ENCODE results near the gene PTH1R.
"Not testable (repeated sequence)": the region's sequence is repeated elsewhere in the genome, so short reads cannot be mapped to it uniquely, and the experiment has no call there.

The PTH1R gene

DNA sequence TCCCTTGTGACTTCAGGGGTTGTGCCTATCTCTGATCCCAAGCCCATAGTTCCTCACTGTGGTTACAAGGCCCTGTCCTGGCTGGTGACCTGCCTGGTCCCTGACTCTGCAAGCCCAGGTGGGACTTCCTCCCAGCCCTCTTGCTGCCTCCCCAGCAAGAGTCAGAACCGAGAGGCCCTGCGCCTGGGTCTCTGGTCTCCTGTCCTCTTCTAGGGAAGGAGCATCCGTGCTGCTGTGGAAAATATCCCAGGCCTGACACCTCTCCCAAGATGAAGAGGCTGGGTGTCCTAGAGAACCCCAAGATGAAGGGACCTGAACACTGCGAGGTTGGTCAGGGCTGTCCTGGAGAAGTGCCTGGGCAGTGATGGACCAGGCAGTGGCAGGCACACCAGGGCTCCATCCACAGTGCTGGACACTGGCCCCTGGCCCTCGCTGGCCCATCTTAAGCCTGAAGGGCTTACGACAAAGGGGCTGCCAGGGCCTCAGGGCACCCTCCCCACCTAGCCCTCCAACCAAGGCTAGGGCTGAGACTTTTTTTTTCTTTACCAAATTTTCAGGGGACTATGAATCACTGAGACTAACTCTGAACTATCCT lies 32.7 kb downstream of the PTH1R start:
- H3K4me3 Mint-ChIP-seq, result no peak overlapping the region
- H3K27me3 Mint-ChIP-seq (ENCODE audit: low read depth), result no peaks in the 10 kb centered on the region
- peaks cover 12% of the 10 kb centered on the region for H3K4me1 Mint-ChIP-seq (ENCODE audit: low read depth)
- H3K27ac Mint-ChIP-seq, result no peak overlapping the region
- H3K9me3 Mint-ChIP-seq, result no peaks in the 10 kb centered on the region
- peaks cover 4% of the 10 kb centered on the region for H3K36me3 Mint-ChIP-seq (ENCODE audit: low read depth)

DNA sequence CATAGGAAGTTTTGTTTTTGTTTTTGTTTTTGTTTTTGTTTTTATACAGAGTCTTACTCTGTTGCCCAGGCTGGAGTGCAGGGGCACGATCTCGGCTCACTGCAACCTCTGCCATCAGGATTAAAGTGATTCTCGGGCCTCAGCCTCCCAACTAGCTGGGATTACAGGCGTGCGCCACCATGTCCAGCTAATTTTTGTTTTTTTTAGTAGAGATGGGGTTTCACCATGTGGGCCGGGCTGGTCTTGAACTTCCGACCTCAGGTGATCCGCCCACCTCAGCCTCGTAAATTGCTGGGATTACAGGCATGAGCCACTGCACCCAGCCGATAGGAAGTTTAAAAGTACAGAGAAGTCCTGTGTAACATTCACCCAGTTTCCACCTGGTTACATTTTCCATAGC lies 33.4 kb downstream of the PTH1R start:
- H3K36me3 Mint-ChIP-seq (ENCODE audit: low read depth); H3K9me3 Mint-ChIP-seq; H3K4me3 Mint-ChIP-seq; H3K27ac Mint-ChIP-seq; H3K27me3 Mint-ChIP-seq (ENCODE audit: low read depth): not testable (repeated sequence)
- H3K4me1 Mint-ChIP-seq (ENCODE audit: low read depth), result peaks cover 16% of the 10 kb centered on the region

DNA sequence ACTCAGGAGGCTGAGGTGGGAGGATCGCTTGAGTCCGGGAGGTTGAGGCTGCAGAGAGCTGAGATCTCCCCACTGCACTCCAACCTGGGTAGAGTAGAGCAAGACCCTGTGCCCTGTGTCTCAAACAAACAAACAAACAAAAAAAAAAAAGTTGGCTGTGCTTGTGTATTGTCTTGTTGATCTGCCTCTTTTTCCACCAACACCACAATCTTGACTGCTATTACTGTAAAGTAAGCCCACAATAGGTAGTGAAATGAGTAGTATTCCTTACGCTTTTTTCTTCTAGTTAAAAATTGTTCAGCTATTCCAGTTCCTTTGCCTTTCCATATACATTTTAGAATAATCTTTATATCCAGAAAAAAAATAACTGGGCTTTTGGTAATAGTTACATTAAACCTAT lies 35.5 kb downstream of the PTH1R start:
- H3K27me3 Mint-ChIP-seq (ENCODE audit: low read depth), result no peaks in the 10 kb centered on the region
- H3K4me3 Mint-ChIP-seq, result no peak overlapping the region
- peaks cover 19% of the 10 kb centered on the region for H3K36me3 Mint-ChIP-seq (ENCODE audit: low read depth)
- H3K27ac Mint-ChIP-seq, result no peak overlapping the region
- H3K4me1 Mint-ChIP-seq (ENCODE audit: low read depth), result peaks cover 21% of the 10 kb centered on the region
- peaks cover 4% of the 10 kb centered on the region for H3K9me3 Mint-ChIP-seq

DNA sequence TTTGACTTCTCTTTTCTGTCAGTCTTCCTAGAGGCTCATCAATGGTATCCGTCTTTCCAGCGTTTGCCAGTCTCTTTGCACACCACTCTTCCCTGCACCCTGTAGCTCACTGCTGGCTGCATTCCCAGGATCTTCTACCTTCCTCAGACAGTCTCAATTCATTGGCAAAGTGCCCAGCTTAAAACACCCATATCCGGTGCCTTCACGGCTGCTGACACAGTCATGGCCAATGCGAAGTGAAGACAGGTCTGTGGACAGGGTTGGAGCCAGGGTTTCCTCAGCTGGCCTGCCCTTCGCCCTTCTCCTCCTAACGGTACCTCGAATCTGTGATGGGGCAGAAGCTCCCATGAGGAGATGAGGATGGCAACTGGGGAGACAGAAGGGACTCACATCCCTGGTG lies 36.1 kb downstream of the PTH1R start:
- H3K36me3 Mint-ChIP-seq (ENCODE audit: low read depth), result peaks cover 23% of the 10 kb centered on the region
- H3K4me3 Mint-ChIP-seq, result no peak overlapping the region
- H3K4me1 Mint-ChIP-seq (ENCODE audit: low read depth), result peaks cover 21% of the 10 kb centered on the region
- H3K27me3 Mint-ChIP-seq (ENCODE audit: low read depth), result no peaks in the 10 kb centered on the region
- H3K27ac Mint-ChIP-seq, result no peak overlapping the region
- H3K9me3 Mint-ChIP-seq, result peaks cover 4% of the 10 kb centered on the region

DNA sequence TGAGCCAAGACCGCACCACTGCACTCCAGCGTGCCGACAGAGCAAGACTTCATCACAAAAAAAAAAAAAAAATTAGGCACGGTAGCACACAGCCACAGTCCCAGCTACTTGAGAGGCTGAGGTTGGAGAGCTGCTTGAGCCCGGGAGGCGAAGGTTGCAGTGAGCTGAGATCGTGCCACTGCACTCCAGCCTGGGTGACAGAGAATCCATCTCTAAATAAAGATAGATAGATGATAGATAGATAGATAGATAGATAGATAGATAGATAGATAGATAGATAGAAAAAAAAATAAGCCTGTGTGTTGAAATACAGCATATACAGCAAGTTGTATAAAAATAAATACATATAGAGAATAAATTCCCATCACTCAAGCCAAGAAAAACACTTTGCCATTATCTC lies 37.3 kb downstream of the PTH1R start:
- Mint-ChIP-seq H3K9me3 (peaks cover 4% of the 10 kb centered on the region), H3K4me3 (no peak overlapping the region), H3K36me3 (ENCODE audit: low read depth) (peaks cover 31% of the 10 kb centered on the region), H3K27me3 (ENCODE audit: low read depth) (no peaks in the 10 kb centered on the region), H3K27ac (no peak overlapping the region), H3K4me1 (ENCODE audit: low read depth) (peaks cover 17% of the 10 kb centered on the region)

DNA sequence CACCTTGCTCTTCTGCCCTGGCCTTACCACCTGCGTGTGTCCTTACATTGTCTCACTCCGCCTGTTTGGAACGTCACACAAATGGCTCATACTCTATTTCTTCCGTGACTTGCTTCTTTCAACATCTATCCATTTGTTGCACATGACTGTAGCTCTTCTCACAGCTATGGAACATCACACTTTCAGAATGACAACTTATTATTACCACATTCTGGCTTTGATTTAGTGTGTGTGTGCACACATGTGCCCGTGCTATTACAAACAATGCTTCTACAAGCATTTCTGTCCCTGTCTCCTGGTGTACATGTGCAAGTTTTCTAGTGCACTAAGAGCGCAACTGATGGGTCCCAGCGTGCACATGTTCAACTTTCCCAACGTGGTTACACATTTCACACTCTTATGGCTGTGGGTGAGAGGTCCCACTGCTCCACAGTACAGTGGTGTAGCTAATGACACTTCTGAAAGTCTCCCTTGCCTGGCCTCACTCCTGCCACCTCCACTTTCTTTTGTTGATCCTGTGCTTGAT lies 37.8 kb downstream of the PTH1R start:
- Mint-ChIP-seq H3K36me3 (ENCODE audit: low read depth) (peaks cover 36% of the 10 kb centered on the region), H3K4me1 (ENCODE audit: low read depth) (peaks cover 17% of the 10 kb centered on the region), H3K4me3 (no peak overlapping the region), H3K27ac (no peak overlapping the region), H3K27me3 (ENCODE audit: low read depth) (no peaks in the 10 kb centered on the region), H3K9me3 (peaks cover 4% of the 10 kb centered on the region)

DNA sequence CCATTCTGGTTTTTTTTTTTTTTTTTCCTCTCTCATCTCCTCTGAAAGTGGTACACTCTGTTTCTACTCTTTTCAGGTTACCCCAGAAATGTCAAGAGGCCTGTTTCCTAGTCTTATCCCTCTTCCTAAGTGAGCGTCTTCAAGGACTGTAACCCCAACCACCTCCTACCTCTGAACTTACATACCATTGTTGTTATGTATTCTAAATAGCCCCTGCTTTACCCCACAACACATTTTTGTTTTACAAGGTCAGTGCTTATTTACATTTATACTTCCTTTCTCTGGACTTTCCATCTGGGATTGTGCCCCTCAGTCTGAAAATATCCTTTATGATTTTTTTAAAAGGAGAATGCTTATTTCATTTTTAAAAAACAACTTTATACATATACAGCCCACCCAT lies 38.8 kb downstream of the PTH1R start:
- H3K27me3 Mint-ChIP-seq (ENCODE audit: low read depth), result no peaks in the 10 kb centered on the region
- peaks cover 4% of the 10 kb centered on the region for H3K9me3 Mint-ChIP-seq
- H3K36me3 Mint-ChIP-seq (ENCODE audit: low read depth), result peaks cover 40% of the 10 kb centered on the region
- H3K4me1 Mint-ChIP-seq (ENCODE audit: low read depth), result peaks cover 17% of the 10 kb centered on the region
- H3K27ac Mint-ChIP-seq, result peak overlapping the region; percentile 43
- H3K4me3 Mint-ChIP-seq, result no peak overlapping the region

DNA sequence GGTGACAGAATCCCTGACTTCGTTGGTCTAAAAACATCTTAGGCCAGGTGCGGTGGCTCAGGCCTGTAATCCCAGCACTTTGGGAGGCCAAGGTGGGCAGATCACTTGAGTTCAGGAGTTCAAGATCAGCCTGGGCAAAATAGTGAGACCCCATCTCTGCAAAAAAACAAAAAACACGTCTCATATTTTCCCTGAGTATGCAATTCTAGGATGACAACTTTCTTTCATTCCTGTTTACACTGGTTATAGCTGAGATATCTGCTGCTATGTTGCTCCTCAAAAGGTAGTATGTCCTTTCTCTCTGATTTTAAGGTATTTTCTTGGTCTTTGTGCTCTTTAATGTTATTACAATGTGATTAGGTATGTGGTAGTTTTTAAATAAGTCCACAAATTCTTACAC lies 39.3 kb downstream of the PTH1R start:
- Mint-ChIP-seq H3K4me3 (no peak overlapping the region), H3K9me3 (peaks cover 4% of the 10 kb centered on the region), H3K27ac (no peak overlapping the region), H3K4me1 (ENCODE audit: low read depth) (peaks cover 17% of the 10 kb centered on the region), H3K27me3 (ENCODE audit: low read depth) (no peaks in the 10 kb centered on the region), H3K36me3 (ENCODE audit: low read depth) (peaks cover 43% of the 10 kb centered on the region)

DNA sequence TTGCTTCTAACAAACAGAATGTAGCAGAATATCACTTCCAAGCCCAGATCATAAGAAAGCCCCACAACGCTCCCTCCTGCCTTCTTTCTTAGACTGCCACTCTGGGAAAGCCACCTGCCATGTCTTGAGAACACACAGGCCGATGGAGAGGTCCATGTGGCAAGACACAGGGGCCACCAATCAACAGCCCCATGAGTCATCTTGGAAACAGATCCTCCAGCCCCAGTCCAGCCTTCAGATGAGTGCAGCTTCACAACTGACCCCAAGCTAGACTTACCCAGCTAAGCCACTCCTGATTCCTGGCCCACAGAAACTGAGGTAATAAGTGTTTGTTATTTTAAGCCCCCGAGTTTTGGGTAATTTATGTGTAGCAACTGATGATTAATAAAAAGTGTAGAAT lies 39.7 kb downstream of the PTH1R start:
- Mint-ChIP-seq H3K27me3 (ENCODE audit: low read depth) (no peaks in the 10 kb centered on the region), H3K4me3 (no peak overlapping the region), H3K4me1 (ENCODE audit: low read depth) (peaks cover 17% of the 10 kb centered on the region), H3K9me3 (peaks cover 4% of the 10 kb centered on the region), H3K36me3 (ENCODE audit: low read depth) (peaks cover 42% of the 10 kb centered on the region), H3K27ac (no peak overlapping the region)

DNA sequence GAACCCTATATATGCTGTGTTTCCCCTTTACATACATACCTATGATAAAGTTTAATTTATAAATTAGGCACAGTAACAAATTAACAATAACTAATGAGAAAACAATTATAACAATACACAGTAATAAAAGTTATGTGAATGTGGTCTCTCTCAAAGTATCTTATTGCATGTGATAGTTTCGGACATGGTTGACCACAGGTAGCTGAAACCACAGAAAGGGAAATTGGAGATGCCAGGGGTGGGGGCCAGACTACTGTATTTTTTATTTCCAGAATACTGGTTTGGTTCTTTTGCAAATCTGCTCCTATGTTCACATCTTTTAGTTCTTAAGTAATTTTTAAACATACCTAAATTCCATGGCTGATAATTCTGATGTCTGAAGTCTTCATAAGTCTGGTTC lies 40.7 kb downstream of the PTH1R start:
- H3K4me3 Mint-ChIP-seq, result no peak overlapping the region
- peaks cover 43% of the 10 kb centered on the region for H3K36me3 Mint-ChIP-seq (ENCODE audit: low read depth)
- H3K27me3 Mint-ChIP-seq (ENCODE audit: low read depth), result no peaks in the 10 kb centered on the region
- H3K27ac Mint-ChIP-seq, result no peak overlapping the region
- H3K9me3 Mint-ChIP-seq, result peaks cover 4% of the 10 kb centered on the region
- H3K4me1 Mint-ChIP-seq (ENCODE audit: low read depth), result peaks cover 16% of the 10 kb centered on the region

DNA sequence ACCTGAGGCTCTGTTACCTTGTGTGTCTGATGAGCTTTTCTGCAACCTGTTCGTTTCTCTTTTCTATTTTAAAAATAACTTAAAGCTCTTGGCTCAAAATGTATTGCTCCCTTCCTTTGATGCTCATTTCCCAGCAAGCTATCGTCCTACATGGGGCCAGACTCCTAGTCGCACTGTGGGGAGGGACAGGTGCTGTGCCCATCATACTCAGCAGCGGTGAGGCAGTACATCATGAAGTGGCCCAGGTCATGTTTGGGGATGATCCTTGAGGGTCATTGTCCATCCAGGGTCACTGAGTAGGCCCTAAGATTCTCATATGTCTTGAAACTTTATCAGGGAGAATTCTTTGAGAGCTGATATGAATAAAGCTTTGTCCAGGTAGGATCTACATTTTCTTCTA lies 41.1 kb downstream of the PTH1R start:
- H3K4me3 Mint-ChIP-seq, result no peak overlapping the region
- H3K36me3 Mint-ChIP-seq (ENCODE audit: low read depth), result peaks cover 47% of the 10 kb centered on the region
- H3K4me1 Mint-ChIP-seq (ENCODE audit: low read depth), result peaks cover 12% of the 10 kb centered on the region
- no peaks in the 10 kb centered on the region for H3K27me3 Mint-ChIP-seq (ENCODE audit: low read depth)
- H3K9me3 Mint-ChIP-seq, result peaks cover 4% of the 10 kb centered on the region
- no peak overlapping the region for H3K27ac Mint-ChIP-seq

DNA sequence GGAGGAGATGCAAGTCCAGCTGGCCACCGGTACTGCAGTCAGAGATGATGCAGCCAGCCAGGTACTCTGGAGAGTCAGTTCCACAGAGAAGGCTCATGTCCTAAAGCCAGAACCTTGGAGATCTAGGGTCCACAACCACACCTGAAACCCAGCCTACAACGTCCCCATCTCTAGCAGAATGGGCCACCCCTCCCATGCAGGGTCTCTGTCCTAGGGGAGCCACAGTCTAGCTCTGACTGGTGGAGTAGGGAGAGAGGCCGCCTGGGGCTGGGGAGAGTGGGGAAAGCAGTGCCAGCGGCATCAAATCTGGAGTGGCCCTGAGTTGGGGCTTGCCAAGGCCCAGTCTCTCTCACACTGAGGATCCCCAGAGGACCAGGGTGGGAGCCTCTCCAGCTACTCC lies 43.5 kb downstream of the PTH1R start:
- peaks cover 4% of the 10 kb centered on the region for H3K9me3 Mint-ChIP-seq
- H3K27me3 Mint-ChIP-seq (ENCODE audit: low read depth), result no peaks in the 10 kb centered on the region
- H3K4me1 Mint-ChIP-seq (ENCODE audit: low read depth), result peaks cover 16% of the 10 kb centered on the region
- peaks cover 46% of the 10 kb centered on the region for H3K36me3 Mint-ChIP-seq (ENCODE audit: low read depth)
- H3K4me3 Mint-ChIP-seq, result no peak overlapping the region
- no peak overlapping the region for H3K27ac Mint-ChIP-seq

DNA sequence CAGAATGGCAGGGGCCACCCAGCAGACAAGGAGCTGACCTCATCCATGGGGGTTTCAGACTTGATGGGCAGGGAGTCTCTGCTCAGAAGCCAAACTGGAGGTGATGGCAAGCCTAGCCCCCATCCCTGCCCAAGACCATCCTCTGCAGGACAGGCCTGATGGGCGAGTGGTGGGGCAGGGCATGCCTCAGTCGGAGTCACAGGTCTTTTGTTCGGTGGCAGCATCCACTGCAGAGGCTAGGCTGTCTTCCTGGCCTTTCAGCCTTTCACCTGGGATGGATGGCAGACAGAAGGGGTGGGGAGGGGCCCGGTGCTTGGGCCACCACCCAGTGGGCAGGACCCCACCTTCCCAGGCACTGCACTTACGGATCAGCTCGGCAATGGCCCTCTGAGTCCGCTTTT lies 44.4 kb downstream of the PTH1R start:
- Mint-ChIP-seq H3K9me3 (peaks cover 4% of the 10 kb centered on the region), H3K27ac (no peak overlapping the region), H3K4me3 (no peak overlapping the region), H3K36me3 (ENCODE audit: low read depth) (peaks cover 42% of the 10 kb centered on the region), H3K4me1 (ENCODE audit: low read depth) (peaks cover 20% of the 10 kb centered on the region), H3K27me3 (ENCODE audit: low read depth) (no peaks in the 10 kb centered on the region)

DNA sequence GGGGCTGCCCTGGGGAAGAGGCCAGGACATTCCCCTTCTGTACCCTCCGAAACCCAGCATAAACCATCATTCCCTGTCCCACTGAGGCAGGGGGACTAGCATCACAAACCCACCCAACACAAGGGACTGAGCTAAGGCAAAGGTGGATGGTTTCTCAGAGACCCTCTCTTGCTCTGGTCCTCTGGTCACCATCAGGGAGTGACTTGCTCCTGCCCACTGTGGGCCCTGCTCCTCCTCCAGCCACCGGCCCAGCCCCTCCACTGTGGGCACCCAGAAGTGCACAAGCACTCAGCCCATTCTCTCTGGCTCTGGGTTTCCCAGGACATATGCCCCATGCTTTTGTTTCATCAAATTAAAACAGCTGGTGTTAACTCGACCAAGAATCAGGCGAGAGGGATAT lies 44.9 kb downstream of the PTH1R start:
- Mint-ChIP-seq H3K9me3 (peaks cover 4% of the 10 kb centered on the region), H3K36me3 (ENCODE audit: low read depth) (peaks cover 42% of the 10 kb centered on the region), H3K27ac (no peak overlapping the region), H3K27me3 (ENCODE audit: low read depth) (no peaks in the 10 kb centered on the region), H3K4me1 (ENCODE audit: low read depth) (peaks cover 24% of the 10 kb centered on the region), H3K4me3 (no peak overlapping the region)

DNA sequence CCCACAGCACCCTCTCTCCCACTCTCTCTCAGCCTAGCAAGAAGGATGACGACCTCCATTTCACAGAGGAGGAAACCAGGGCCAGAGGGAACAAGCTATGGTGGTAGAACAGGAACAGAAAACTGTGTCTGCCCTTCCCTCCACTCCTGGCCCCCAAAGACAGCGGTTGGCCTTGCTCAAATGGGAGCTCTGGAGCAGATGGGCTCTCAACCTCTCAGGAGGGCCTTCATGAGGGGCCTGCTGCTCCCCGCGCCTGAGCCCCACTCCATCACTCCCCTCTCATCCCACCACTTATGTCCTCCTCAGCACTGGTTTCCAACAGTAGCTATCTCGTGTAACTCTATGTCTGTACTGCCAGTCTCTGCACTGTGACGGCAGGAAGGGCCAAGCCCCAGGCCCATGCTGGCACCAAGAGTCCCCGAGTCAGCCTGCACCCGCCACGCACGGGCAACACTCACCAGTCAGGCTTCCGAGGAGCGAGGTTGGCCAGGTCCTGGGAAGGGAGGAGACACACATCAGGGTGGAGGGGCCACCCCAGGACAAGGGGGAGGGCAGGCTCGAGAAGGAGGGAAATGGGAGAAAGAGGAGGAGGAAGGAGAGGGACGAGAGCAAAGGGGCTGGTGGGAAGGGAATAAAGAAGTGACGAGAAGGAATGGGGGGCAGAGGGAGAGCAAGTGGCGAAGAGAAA lies 45.5 kb downstream of the PTH1R start:
- H3K4me3 Mint-ChIP-seq, result no peak overlapping the region
- no peaks in the 10 kb centered on the region for H3K9me3 Mint-ChIP-seq
- peaks cover 29% of the 10 kb centered on the region for H3K4me1 Mint-ChIP-seq (ENCODE audit: low read depth)
- H3K27ac Mint-ChIP-seq, result peak overlapping the region; percentile 14
- H3K27me3 Mint-ChIP-seq (ENCODE audit: low read depth), result no peaks in the 10 kb centered on the region
- H3K36me3 Mint-ChIP-seq (ENCODE audit: low read depth), result peaks cover 38% of the 10 kb centered on the region
